Ishikawa (cell line): Measurements from ENCODE around the gene RASAL2.

Experiments used
- CEBPB ChIP-seq: IDR thresholded peaks from 2 replicates; pipeline ENCODE4 v1.6.1; 2012
- CREB1 ChIP-seq: IDR thresholded peaks from 2 replicates; pipeline ENCODE4 v1.6.1; 2012; ENCODE audit warnings: low read depth
- EGR1 ChIP-seq: IDR thresholded peaks from 2 replicates; pipeline ENCODE4 v1.6.1; 2012
- EP300 ChIP-seq: IDR thresholded peaks from 2 replicates; pipeline ENCODE4 v1.6.1; 2012; ENCODE audit warnings: borderline replicate concordance
- FOXM1 ChIP-seq: IDR thresholded peaks from 2 replicates; pipeline ENCODE4 v1.6.1; 2012; ENCODE audit warnings: low read depth, borderline replicate concordance
- NFIC ChIP-seq: IDR thresholded peaks from 2 replicates; pipeline ENCODE4 v1.6.1; 2012
- RAD21 ChIP-seq: IDR thresholded peaks from 2 replicates; pipeline ENCODE4 v1.6.1; 2012; ENCODE audit warnings: low read depth
- TAF1 ChIP-seq: IDR thresholded peaks from 2 replicates; pipeline ENCODE4 v1.6.1; 2012; ENCODE audit warnings: low read depth, mild to moderate bottlenecking
- TCF12 ChIP-seq: IDR thresholded peaks from 2 replicates; pipeline ENCODE4 v1.6.1; 2012; ENCODE audit warnings: low read depth
- TEAD4 ChIP-seq: IDR thresholded peaks from 2 replicates; pipeline ENCODE4 v1.6.1; 2012
- USF1 ChIP-seq: IDR thresholded peaks from 2 replicates; pipeline ENCODE4 v1.6.1; 2012
- YY1 ChIP-seq: IDR thresholded peaks from 2 replicates; pipeline ENCODE4 v1.6.1; 2012; ENCODE audit warnings: low read depth
- ZBTB7A ChIP-seq: IDR thresholded peaks from 2 replicates; pipeline ENCODE4 v1.6.1; 2012; ENCODE audit warnings: low read depth
- TF ChIP-seq, protein P1 (sequence below): IDR thresholded peaks from 2 replicates; pipeline ENCODE4 v1.6.1; 2012; ENCODE audit warnings: low read depth, mild to moderate bottlenecking
- TF ChIP-seq, protein P2 (sequence below): IDR thresholded peaks from 2 replicates; pipeline ENCODE4 v1.6.1; 2012

RASAL2 gene

GRCh38 chr1:178417858-178418257 lies 324.0 kb downstream of the RASAL2 start:
- no peak for TF ChIP-seq ZBTB7A
- no peak for TF ChIP-seq CREB1
- no peak for TF ChIP-seq RAD21
- TF ChIP-seq TCF12 = no peak
- no peak for TF ChIP-seq YY1
- no peak for TF ChIP-seq NFIC
- TF ChIP-seq, protein P1, sequence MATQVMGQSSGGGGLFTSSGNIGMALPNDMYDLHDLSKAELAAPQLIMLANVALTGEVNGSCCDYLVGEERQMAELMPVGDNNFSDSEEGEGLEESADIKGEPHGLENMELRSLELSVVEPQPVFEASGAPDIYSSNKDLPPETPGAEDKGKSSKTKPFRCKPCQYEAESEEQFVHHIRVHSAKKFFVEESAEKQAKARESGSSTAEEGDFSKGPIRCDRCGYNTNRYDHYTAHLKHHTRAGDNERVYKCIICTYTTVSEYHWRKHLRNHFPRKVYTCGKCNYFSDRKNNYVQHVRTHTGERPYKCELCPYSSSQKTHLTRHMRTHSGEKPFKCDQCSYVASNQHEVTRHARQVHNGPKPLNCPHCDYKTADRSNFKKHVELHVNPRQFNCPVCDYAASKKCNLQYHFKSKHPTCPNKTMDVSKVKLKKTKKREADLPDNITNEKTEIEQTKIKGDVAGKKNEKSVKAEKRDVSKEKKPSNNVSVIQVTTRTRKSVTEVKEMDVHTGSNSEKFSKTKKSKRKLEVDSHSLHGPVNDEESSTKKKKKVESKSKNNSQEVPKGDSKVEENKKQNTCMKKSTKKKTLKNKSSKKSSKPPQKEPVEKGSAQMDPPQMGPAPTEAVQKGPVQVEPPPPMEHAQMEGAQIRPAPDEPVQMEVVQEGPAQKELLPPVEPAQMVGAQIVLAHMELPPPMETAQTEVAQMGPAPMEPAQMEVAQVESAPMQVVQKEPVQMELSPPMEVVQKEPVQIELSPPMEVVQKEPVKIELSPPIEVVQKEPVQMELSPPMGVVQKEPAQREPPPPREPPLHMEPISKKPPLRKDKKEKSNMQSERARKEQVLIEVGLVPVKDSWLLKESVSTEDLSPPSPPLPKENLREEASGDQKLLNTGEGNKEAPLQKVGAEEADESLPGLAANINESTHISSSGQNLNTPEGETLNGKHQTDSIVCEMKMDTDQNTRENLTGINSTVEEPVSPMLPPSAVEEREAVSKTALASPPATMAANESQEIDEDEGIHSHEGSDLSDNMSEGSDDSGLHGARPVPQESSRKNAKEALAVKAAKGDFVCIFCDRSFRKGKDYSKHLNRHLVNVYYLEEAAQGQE = no peak
- TF ChIP-seq EP300 = no peak
- no peak for TF ChIP-seq TEAD4
- TF ChIP-seq, protein P2, sequence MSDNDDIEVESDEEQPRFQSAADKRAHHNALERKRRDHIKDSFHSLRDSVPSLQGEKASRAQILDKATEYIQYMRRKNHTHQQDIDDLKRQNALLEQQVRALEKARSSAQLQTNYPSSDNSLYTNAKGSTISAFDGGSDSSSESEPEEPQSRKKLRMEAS = no peak
- no peak for TF ChIP-seq EGR1
- no peak for TF ChIP-seq TAF1
- no peak for TF ChIP-seq USF1
- no peak for TF ChIP-seq CEBPB
- no peak for TF ChIP-seq FOXM1

DNA sequence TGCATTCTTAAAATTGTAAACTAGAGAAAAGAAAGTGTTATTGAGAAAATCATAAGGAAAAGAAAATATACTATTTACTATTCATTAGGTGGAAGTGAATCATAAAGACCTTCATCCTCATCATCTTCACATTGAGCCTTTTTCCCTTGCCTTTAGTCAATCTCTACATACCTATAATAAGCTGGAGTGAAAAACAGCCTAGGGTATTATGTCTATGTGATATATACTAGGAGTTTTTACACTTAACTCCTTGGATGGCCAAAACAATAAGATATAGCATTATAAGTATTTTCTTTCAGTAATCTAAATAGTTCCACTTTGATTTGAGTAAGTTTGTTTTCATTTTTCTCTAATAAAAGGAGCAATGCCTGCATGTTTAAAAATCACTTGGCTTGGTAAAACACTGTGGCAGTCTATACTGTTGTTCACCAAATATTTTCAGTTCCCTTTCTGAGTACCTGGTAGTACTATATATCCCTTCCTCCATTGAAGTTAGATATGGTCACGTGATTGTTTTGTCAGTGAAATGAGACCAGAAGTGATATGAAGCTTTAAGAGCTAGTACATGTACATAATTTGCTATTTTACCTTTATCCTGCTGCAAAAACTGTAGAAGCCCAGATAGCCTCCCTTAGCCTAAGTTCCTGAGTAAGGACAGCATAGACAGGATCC lies 324.5 kb downstream of the RASAL2 start:
- no peak for TF ChIP-seq FOXM1
- no peak for TF ChIP-seq TEAD4
- TF ChIP-seq NFIC = no peak
- TF ChIP-seq, protein P1 = no peak
- no peak for TF ChIP-seq TAF1

- TF ChIP-seq EP300 (no peak), YY1 (no peak), CEBPB (no peak), FOXM1 (no peak), USF1 (no peak), TAF1 (no peak), TEAD4 (no peak), EGR1 (no peak), ZBTB7A (no peak)
- TF ChIP-seq, protein P1 = no peak
Observed at GRCh38 chr1:178434360-178434759, 340.5 kb downstream of the RASAL2 start.

GRCh38 chr1:178434899-178435435 lies 341.1 kb downstream of the RASAL2 start:
- TF ChIP-seq FOXM1 (no peak), RAD21 (no peak), TAF1 (no peak), TEAD4 (no peak), TCF12 (no peak), EGR1 (no peak), CEBPB (no peak), NFIC (no peak), USF1 (no peak), ZBTB7A (no peak), YY1 (no peak), EP300 (no peak), CREB1 (no peak)
- TF ChIP-seq, protein P1 = no peak
- TF ChIP-seq, protein P2 = no peak
